HG03575 (cell line): ENCODE data around the gene IL17RC.

Experiments used
- ATAC-seq: cut with Tn5 transposase; IDR thresholded peaks from one replicate; pipeline ENCODE4 v1.9.1; 2021; ENCODE audit not compliant: unreplicated experiment, insufficient number of reproducible peaks, low FRiP score; ENCODE audit errors: extremely low read depth

The IL17RC gene

GRCh38 chr3:9965200-9965875, 48.4 kb downstream of the IL17RC start:
- ATAC-seq = no peak

- no peak for ATAC-seq
These were observed 49.9 kb downstream of the IL17RC start for GRCh38 chr3:9966841-9967240.

GRCh38 chr3:9969632-9970019, 52.7 kb downstream of the IL17RC start:
- ATAC-seq = no peak

DNA sequence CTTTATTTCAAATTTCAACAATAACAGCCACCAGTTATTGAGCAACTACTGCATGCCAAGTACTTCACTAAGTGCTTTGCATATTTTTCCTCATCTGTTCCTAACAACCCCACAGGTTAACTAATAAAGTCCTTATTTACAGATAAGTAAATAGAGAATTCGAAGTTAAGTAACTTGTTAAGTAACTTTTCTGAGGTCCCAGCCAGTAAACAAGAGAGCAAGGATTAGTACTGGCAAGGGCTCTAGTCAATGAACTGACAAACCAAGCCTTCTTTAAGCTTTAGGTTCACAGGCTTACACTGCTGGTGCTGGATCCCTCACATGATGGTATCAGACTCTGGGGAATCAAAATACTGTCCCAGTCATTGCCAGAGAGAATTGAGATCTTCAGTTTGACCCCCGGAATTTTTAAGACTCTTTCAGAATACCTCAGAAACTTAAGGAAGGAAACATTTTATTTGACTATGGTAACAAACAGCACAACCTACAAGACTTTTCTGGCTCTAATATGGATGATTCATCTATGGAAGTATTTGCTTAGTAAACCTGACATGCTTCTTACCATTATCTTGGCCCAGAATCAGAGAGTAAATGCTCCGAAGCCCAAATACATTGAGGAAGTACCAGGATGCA, 53.2 kb downstream of the IL17RC start:
- ATAC-seq = no peak

DNA sequence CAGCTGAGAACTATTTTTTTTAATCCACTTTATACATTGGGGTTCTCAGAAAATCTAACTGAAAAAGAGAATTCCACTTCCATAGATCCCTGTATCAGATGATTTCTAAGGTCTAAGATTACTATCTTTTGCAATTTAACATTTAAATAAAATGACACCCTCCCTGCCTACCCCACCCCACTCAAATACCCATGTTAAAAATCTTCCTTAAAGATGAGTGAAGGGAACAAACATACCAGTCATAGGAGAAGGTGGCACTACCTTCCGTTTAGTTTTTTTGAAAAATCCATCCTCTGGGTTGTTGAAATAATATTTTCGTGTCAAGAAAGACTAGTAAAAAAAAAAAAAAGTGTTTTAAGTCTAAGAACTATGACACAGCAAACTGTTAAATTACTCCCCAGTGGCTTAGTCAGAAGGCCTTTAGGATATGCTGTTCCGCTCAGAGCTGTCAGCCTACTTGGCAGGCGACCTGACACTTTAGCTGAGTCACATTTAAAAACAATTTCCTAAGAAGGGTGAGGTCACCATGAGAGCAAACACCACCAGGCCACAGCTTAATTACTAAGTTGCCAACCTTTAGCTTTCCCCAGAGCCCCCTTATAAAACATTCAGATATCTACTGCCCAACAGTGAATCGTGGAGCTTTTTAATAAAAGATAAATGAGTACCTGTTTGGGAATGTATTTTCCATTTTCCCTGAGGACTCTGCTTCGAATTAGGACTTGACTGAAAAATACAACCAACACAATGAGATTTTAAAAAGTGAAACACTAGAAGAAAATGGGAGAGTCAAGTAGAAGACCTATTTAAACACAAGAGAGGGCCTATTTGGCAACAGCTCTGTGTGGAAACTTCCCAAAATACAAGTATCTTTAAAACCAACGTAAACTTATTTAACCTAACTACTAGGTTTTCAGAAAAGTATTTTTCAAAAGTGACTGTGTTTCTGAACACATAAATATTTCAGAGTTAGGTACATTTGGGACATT, 60.1 kb downstream of the IL17RC start:
- ATAC-seq = no peak

DNA sequence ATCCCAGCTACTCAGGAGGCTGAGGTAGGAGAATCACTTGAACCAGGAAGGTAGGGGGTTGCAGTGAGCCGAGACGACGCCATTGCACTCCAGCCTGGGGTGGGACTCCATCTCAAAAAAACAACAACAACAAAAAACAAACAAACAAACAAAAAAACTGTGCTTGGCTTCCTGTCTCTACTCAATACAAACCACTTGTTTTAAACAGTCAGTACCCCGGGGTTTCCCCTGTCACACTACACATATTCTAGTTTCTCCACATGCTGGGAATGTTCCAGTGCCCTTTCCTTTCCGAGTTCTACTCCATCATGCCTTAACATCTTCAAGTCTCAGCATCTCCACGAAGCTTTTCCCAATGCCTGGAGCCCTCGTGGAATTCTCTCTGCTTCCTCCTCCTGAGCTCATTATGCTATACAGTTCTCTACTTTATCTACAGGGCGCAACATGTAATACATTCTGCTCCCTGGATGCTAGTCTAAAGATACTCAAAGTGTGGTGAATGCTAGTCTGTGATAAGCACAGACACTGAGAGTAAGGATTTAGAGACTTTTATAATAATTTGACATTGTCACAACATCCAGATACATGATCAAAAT, 61.9 kb downstream of the IL17RC start:
- ATAC-seq = no peak

DNA sequence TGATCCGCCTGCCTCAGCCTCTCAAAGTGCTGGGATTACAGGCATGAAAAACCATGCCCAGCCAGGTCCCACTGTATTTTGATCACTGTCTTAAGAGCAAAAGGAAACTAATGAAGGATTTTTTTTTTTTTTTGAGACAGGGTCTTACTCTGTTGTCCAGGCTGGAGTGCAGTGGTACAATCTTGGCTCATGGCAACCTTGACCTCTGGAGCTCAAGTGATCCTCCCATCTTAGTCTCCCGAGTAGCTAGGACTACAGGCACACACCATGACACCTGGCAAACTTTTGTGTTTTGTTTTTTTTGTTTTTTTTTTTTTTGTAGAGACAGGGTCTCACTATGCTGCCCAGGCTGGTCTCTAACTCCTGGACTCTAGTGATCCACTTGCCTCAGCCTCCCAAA, 63.4 kb downstream of the IL17RC start:
- ATAC-seq = no peak
